Urothelium cell line (cell line): ENCODE data around the gene OCRL.

Experiments
- DNase-seq: peaks from one replicate; pipeline ENCODE4 v3.0.0; 2011; ENCODE audit warnings: low spot score, mixed read lengths
- FAIRE-seq: peaks from 2 replicates; lab custom pipeline; 2011; peaks lifted over from hg19 to GRCh38; lab: Jason Lieb, UNC

The OCRL gene

GRCh38 chrX:129540068-129540653, at the start of gene OCRL:
Gene OCRL, plus strand, starts transcription at chrX:129540259. Its CDS starts 181 bp downstream, at chrX:129540440.
- DNase-seq (peak; percentile 59), FAIRE-seq (no peak)

GRCh38 chrX:129490330-129490729, 49.7 kb upstream of the OCRL start:
- FAIRE-seq (no peak), DNase-seq (no peak)

- no peak for FAIRE-seq
- DNase-seq = no peak
These were observed 46.4 kb upstream of the OCRL start for GRCh38 chrX:129493643-129494042.

GRCh38 chrX:129494887-129495286, 45.2 kb upstream of the OCRL start:
- DNase-seq = no peak
- FAIRE-seq = no peak

- no peak for FAIRE-seq
- DNase-seq = no peak
These were observed 44.2 kb upstream of the OCRL start for GRCh38 chrX:129495900-129496299.

- FAIRE-seq = no peak
- no peak for DNase-seq
These were observed 43.4 kb upstream of the OCRL start for GRCh38 chrX:129496625-129497024.

- FAIRE-seq (no peak), DNase-seq (no peak)
These were observed 42.8 kb upstream of the OCRL start for GRCh38 chrX:129497146-129497843.

GRCh38 chrX:129510331-129510730, 29.7 kb upstream of the OCRL start:
- DNase-seq (no peak), FAIRE-seq (no peak)

GRCh38 chrX:129511689-129512088, 28.4 kb upstream of the OCRL start:
- no peak for DNase-seq
- FAIRE-seq = no peak

GRCh38 chrX:129512409-129512808, 27.6 kb upstream of the OCRL start:
- DNase-seq = no peak
- FAIRE-seq = no peak

- FAIRE-seq = no peak
- no peak for DNase-seq
These were observed 23.7 kb upstream of the OCRL start for GRCh38 chrX:129516402-129516801.

GRCh38 chrX:129520151-129520550, 19.9 kb upstream of the OCRL start:
- no peak for DNase-seq
- FAIRE-seq = no peak

GRCh38 chrX:129522184-129523078, 17.6 kb upstream of the OCRL start:
- FAIRE-seq (no peak), DNase-seq (peak; percentile 46)

GRCh38 chrX:129523079-129523911, 16.8 kb upstream of the OCRL start, which contains the start of gene SMARCA1:
Gene SMARCA1, minus strand, starts transcription at chrX:129523490. Its CDS starts 120 bp downstream, at chrX:129523370.
- peak; percentile 35 for DNase-seq
- FAIRE-seq = no peak

- FAIRE-seq (no peak), DNase-seq (no peak)
These were observed 15.7 kb upstream of the OCRL start for GRCh38 chrX:129524250-129524850.

- DNase-seq (no peak), FAIRE-seq (no peak)
These were observed 14.9 kb upstream of the OCRL start for GRCh38 chrX:129525162-129525561.

- no peak for DNase-seq
- FAIRE-seq = no peak
These were observed 14.2 kb upstream of the OCRL start for GRCh38 chrX:129525896-129526295.

- FAIRE-seq (no peak), DNase-seq (no peak)
These were observed 10.3 kb upstream of the OCRL start for GRCh38 chrX:129529685-129530281.

- DNase-seq = no peak
- FAIRE-seq = no peak
These were observed 9.6 kb upstream of the OCRL start for GRCh38 chrX:129530410-129530809.

GRCh38 chrX:129531132-129531531, 8.9 kb upstream of the OCRL start:
- FAIRE-seq (no peak), DNase-seq (no peak)
